HG03060 (cell line): ENCODE results near the gene CFAP91.

Experiments used
- ATAC-seq: cut with Tn5 transposase; IDR thresholded peaks from one replicate; pipeline ENCODE4 v1.9.1; 2021; ENCODE audit warnings: low read depth, moderate number of reproducible peaks; ENCODE audit not compliant: unreplicated experiment

CFAP91 gene

GRCh38 chr3:119702530-119703527 is at the start of gene CFAP91:
TSS of gene CFAP91 (plus strand) at chr3:119703022. CDS start at chr3:119703099, 77 bp downstream.
- ATAC-seq, result no peak

GRCh38 chr3:119653876-119654275 is 48.9 kb upstream of the CFAP91 start:
- ATAC-seq, result no peak

- ATAC-seq, result no peak
Observed at GRCh38 chr3:119657887-119658702, 44.7 kb upstream of the CFAP91 start.

GRCh38 chr3:119658994-119659393 is 43.8 kb upstream of the CFAP91 start:
- no peak for ATAC-seq

GRCh38 chr3:119659606-119660291 is 43.1 kb upstream of the CFAP91 start:
- ATAC-seq, result no peak

- no peak for ATAC-seq
Observed at GRCh38 chr3:119660474-119661440, 42.1 kb upstream of the CFAP91 start, which contains the start of gene POPDC2. TSS of gene POPDC2 (minus strand) at chr3:119660589. CDS start at chr3:119660423, 166 bp downstream.

GRCh38 chr3:119662604-119663373 is 40.0 kb upstream of the CFAP91 start:
- ATAC-seq, result no peak

- no peak for ATAC-seq
Observed at GRCh38 chr3:119663885-119664284, 38.9 kb upstream of the CFAP91 start.

GRCh38 chr3:119664370-119664769 is 38.5 kb upstream of the CFAP91 start:
- ATAC-seq, result no peak

- ATAC-seq, result no peak
Observed at GRCh38 chr3:119664850-119665379, 37.9 kb upstream of the CFAP91 start.

GRCh38 chr3:119665954-119666559 is 36.8 kb upstream of the CFAP91 start:
- ATAC-seq, result no peak

GRCh38 chr3:119669906-119670570 is 32.8 kb upstream of the CFAP91 start:
- no peak for ATAC-seq

- no peak for ATAC-seq
Observed at GRCh38 chr3:119672776-119673175, 30.0 kb upstream of the CFAP91 start.

GRCh38 chr3:119673875-119674274 is 28.9 kb upstream of the CFAP91 start:
- ATAC-seq, result no peak

- ATAC-seq, result no peak
Observed at GRCh38 chr3:119675188-119675874, 27.5 kb upstream of the CFAP91 start.

GRCh38 chr3:119676020-119676419 is 26.8 kb upstream of the CFAP91 start:
- ATAC-seq, result no peak
